ENCODE results near the gene SORL1-AS1.
"Not testable (repeated sequence)": the region's sequence is repeated elsewhere in the genome, so short reads cannot be mapped to it uniquely, and the experiment has no call there.

The SORL1-AS1 gene

DNA sequence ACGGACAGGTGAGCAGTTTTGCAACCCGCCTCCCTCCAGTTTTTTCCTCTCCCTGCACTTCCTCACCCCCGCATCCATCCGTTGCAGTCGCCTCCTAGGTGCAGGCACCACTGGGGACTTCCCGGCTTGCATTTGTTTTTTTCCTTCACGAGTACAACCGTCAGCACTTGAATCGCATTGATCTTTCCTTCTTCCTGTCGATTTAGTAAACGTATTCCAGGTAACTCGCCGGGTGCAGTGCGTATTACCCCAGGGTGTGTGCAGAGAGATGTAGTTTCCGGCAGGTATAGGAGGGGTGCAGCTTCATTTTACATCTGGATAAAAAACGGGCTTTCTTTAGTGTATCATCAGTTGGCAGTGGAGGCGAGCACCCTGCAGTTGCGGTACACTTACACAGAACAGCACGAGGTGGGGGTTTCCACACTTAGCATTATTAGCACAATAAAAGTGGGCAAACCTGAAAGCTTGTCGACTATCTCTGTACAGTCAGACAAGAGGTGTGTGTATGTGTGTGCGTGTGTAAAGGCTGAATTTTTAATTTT is at the start of gene SORL1-AS1:
SORL1-AS1 (minus strand) TSS at position 359 of the 542 bp plus-strand sequence.
- no peak for DNase-seq (ENCODE audit: low read depth)

- no peak for DNase-seq (ENCODE audit: low read depth)
These were observed 48.0 kb upstream of the SORL1-AS1 start for GRCh38 chr11:121500717-121501116.

DNA sequence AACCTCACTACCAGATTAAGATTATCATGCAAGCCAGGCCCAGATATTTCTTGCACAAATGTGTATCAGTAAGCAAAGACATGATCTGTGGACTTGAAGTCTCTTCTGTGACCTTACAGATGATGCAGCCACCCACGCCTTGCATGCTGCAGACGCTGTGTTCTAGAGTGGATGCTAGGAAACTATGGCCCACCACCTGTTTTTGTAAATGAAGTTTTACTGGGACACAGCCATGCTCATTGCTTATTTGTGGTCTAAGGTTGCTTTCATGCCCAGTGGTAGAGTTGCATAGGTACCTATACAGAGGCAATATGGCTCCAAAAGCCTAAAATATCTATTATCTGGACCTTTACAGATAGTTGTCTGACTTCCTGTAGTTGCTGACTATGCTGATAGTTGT is 47.5 kb upstream of the SORL1-AS1 start:
- DNase-seq (ENCODE audit: low read depth): no peak

GRCh38 chr11:121499405-121499804 is 46.6 kb upstream of the SORL1-AS1 start:
- DNase-seq (ENCODE audit: low read depth): peak; percentile 84

GRCh38 chr11:121497176-121497998 is 44.6 kb upstream of the SORL1-AS1 start:
- no peak for DNase-seq (ENCODE audit: low read depth)

GRCh38 chr11:121494355-121495099 is 41.8 kb upstream of the SORL1-AS1 start:
- DNase-seq (ENCODE audit: low read depth): no peak

GRCh38 chr11:121489823-121490222 is 37.1 kb upstream of the SORL1-AS1 start:
- DNase-seq (ENCODE audit: low read depth): peak; percentile 35

GRCh38 chr11:121488641-121489040 is 35.9 kb upstream of the SORL1-AS1 start:
- no peak for DNase-seq (ENCODE audit: low read depth)

GRCh38 chr11:121488170-121488569 is 35.4 kb upstream of the SORL1-AS1 start:
- DNase-seq (ENCODE audit: low read depth): no peak

DNA sequence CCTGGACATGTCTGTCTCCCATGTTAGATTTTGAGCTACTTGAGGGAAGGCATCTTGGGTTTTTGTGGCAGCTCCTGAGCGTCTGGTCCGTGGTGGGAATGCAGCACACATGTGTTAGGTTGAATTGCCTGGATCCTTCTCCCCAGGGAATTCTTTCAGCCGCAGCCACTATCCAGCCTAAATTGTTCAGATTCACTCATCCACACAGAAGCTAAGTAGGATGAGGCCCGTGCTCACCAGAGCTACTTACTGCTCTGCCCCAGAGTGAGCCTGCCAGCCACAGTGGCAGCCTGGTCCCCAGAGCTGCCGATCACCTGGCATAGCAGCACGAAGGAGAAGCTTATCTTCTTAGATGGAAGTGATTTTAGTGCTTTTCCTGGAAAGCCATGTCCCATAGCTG is 34.4 kb upstream of the SORL1-AS1 start:
- DNase-seq (ENCODE audit: low read depth): no peak

DNA sequence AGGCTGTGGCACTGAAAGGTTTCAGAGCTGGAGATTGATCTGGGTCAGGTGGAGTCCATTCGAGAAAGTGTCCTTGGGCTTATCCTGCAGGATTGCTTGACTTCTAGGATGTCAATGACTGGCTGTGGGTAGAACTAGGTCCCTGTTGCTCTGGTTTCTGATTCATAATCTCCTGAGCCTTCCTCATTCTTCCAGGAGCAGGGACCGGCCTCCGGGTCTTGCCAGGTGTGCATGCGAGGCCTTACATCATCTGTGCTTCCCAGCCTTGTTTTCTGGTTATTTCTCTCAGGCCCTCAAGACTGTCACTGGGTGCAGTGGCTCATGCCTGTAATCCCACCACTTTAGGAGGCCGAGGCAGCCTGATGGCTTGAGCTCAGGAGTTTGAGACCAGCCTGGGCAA is 33.3 kb upstream of the SORL1-AS1 start:
- no peak for DNase-seq (ENCODE audit: low read depth)

DNA sequence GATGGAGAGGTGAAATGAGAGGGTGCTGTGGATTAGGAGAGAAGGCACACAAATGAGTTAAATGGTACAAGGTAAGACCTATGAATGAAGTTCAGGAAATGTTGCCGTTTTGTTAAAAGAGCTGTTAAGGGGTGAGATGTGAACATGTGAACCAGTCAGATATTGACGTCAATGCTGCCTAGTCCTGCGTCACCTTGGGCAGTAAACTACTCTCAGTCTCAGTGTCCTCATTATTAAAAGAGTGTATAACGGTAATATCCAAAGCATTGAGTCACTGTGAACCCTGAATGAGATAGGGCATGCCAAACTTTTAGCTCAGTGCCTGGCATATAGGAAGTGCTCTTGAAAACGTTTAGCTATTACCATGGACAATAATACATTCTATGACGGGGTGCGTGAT is 32.4 kb upstream of the SORL1-AS1 start:
- no peak for DNase-seq (ENCODE audit: low read depth)

DNA sequence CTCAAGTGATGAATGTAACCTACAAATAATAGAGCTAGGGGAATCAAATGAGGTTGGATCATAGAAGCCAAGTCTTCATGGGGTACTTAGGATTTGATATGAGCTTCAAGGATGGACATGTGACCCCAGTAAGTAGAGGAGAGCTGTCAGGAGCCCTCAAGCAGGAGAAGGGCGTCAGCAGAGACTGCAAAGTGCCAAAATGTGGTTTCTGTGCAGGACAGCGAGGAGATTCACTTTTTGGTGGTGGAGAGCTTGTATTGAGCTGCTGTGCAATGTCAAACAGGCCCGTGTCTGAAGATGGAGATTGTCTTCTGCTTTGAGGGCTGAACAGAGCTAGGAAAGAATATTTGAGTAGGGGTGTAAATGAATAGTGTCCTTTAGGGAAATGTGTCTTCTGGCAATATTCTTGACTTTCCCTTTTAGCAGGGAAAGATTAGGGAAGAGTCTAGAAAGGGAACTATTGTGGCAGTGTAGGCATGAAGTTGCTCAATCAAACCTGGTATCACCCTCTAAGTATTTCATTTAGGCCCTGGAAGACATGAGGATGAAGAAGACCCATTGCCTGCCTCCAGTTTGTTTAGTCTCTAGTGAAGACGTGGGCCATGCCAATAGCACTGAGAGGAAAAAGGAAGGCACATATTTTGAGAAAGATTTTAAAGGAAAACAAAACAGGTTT is 31.2 kb upstream of the SORL1-AS1 start:
- DNase-seq (ENCODE audit: low read depth): no peak

DNA sequence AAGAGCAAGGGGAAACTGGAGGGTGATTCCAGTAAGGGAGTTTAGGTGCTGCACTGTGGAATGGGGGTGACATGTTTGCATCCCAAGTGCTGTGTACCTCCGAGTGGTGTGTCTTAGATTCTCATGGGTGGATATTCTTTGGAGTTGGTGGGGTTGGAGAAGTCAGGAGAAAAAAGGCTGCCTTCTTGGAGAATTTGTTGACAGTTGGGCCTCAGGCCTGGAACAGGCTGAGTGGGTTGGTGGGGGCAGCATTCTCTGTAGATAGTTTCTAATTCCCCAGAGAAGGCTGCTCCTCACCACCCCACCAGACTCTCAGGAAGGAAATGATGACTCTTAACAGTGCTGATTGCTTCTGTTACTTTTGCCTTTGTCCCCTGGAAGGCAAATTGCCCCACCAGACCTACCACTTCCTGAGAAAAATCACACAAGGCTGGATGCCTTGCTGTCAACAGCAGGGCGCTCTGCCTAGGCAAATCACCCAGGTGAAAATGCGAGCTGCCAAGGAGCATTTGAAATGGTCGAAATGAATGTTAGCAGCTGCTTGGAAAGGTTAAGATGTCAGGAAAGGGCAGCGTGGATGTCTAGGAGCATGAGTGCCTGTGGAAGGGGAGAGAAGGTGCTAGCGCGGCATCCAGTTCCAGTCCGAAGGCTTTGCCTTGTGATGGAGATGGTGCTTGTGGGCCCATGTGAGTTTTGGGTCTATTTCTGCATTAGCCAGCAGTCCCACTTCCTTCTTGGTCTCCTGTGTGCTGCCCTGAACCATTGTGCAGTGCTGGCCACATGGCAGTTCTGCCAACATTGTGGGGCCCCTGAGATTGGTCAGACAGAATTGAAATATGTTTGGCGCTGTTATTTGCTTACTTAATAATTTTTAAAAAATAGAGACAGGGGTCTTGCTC is 29.7 kb upstream of the SORL1-AS1 start:
- no peak for DNase-seq (ENCODE audit: low read depth)

DNA sequence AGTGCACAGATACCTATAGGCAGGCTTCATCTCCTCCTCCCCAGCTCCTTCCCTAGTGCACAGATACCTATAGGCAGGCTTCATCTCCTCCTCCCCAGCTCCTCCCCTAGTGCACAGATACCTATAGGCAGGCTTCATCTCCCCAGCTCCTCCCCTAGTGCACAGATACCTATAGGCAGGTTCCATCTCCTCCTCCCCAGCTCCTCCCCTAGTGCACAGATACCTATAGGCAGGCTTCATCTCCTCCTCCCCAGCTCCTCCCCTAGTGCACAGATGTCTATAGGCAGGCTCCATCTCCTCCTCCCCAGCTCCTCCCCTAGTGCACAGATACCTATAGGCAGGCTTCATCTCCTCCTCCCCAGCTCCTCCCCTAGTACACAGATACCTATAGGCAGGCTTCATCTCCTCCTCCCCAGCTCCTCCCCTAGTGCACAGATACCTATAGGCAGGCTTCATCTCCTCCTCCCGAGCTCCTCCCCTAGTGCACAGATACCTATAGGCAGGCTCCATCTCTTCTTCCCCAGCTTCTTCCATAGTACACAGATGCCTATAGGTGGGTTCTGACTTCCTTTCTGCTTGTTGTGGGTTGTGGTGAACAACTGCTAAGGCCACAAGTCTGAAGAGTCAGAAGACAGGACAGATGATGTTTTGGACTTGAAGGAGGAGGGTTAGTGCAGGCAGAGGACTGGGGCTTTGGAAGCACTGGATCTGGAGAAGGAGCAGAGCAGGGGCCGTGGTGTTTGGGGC is 28.9 kb upstream of the SORL1-AS1 start:
- DNase-seq (ENCODE audit: low read depth): not testable (repeated sequence)

- no peak for DNase-seq (ENCODE audit: low read depth)
These were observed 27.0 kb upstream of the SORL1-AS1 start for GRCh38 chr11:121479698-121480238.

DNA sequence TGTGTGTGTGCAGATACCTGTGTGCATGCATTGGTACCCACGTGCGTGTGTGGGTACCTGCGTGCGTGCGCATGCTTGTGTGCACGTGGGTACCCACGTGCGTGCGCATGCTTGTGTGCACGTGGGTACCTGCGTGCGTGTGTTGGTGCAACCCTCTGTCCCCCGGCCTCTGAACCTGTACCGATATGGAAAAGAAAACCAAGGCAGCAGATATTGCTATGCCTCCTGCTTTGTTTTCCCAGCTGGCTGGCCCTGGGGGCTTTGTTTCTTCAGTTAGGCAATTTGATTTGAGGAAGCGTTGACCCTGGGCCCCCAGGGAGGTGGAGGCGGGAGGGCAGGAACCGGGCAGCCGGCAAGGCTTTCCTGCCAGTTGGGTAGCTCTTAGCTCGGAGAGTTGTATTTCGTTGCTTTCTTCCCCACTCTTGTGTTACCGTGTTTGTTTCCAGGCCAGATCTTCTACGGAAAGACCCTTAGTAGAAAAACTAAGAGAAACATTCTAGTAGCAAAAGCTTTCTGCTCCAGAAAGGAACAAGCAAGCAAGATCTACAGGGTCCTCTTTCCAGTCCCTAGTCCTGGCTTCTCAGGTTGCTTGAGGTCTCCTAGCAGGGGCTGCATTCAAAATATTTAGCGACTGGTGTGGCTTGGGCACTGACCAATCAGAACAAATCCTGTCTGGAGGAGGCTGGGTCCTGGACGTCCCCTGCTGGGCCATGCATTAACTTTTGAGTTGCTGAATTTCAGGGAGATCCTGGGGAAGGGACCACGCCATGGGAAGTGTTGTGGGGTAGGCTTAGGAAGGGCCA is 26.3 kb upstream of the SORL1-AS1 start:
- DNase-seq (ENCODE audit: low read depth): no peak

DNA sequence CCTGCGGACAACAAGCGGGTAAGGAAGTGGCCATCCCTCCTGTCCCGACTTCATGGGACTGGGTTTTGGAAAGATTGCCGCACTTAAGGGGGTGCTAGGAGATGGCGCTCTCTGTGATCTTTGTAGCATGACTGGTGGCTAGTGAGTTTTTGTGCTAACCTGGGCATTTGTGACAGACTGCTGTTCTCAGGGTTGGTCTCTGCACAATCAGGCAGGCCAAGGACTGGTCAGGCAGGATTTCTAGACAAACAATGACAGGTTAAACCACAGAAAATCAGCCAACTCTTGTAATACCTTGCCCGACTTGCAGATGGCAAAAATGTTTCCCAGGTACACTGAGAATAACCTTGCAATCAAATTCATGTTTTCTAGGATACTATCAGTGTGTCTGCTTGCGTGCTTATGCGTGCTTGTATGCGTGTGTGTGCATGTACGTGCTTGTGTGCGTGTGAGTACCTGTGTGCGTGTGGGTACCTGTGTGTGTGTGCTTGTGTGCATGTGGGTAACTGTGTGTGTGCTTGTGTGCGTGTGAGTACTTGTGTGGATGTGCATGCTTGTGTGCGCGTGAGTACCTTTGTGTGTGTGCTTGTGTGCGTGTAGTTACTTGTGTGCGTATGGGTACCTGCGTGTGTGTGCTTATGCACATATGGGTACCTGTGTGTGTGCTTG is 25.6 kb upstream of the SORL1-AS1 start:
- DNase-seq (ENCODE audit: low read depth): no peak

Measured in amniotic epithelial cell (primary cell).